ENCODE measurements around the gene SCT. TPM values are rescaled to one million over a fixed set of nuclear protein-coding genes. Genes with fewer than 3 reads are reported as not detected.

SCT gene
- total RNA-seq, 4 donors from 2014 or later = 12.6 TPM; not detected in 3

DNA sequence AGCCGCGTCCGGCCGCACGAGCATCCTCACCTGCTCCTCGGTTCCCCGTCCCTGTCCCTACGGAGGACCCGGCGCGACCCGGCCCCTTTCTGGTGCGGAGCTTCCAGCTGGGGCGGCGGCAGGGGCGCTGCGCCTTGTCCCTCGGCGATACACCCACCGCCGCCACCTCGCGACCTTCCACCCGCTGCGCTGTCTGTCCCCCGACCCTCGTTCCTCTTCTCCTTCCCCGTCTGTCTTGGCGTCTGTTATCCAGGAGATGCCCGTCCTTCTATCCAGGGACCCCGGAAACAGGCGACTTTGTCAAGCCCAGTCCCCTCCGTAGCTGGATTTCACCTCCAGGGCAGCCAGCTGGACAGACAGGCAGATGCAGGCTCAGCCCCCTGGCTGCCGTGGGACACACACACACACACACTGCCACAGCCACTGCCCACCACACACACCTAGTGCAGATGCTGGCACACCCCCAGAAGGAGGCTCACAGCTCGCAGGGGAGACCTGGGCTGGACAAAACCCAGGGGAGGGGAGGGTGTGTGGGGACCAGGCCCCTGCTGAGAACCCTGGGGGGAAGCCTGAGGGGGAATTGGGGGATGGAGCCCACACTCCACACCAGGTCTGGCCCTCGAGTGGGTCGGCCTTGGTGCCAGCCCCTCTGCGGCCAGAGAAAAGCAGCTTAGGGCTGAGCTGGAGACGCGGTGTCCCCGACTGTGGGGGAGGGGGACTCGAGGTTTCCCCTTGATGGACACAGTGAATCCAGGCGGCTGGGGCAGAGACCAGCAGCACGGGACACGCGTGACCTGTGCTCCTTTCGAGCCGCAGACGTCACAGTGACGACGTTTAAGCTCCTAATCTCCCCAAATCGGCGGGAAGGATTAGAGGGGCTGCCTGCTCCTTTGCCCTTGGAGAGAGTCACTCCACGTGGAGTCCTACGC lies 10.9 kb upstream of the SCT start:
- Histone ChIP-seq H3K27ac (no peak overlapping the region), H3K4me3 (peak overlapping the region in 2 of 4 donors; percentile 35 to 46), H3K9me3 (no peaks in the 10 kb centered on the region), H3K36me3 (no peaks in the 10 kb centered on the region), H3K27me3 (peaks cover 0 to 10% of the 10 kb centered on the region in 2 donors), H3K4me1 (peaks cover 0 to 20% (median 11%) of the 10 kb centered on the region in 4 donors)
- no peak for DNase-seq
- TF ChIP-seq, protein P1, sequence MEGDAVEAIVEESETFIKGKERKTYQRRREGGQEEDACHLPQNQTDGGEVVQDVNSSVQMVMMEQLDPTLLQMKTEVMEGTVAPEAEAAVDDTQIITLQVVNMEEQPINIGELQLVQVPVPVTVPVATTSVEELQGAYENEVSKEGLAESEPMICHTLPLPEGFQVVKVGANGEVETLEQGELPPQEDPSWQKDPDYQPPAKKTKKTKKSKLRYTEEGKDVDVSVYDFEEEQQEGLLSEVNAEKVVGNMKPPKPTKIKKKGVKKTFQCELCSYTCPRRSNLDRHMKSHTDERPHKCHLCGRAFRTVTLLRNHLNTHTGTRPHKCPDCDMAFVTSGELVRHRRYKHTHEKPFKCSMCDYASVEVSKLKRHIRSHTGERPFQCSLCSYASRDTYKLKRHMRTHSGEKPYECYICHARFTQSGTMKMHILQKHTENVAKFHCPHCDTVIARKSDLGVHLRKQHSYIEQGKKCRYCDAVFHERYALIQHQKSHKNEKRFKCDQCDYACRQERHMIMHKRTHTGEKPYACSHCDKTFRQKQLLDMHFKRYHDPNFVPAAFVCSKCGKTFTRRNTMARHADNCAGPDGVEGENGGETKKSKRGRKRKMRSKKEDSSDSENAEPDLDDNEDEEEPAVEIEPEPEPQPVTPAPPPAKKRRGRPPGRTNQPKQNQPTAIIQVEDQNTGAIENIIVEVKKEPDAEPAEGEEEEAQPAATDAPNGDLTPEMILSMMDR (IDR thresholded peaks at IDR 0.05) = no peak
- TF ChIP-seq POLR2A (IDR thresholded peaks at IDR 0.05) = no peak

- TF ChIP-seq, protein P1 (IDR thresholded peaks at IDR 0.05) = no peak
- no peak for TF ChIP-seq POLR2A (IDR thresholded peaks at IDR 0.05)
- H3K9me3 ChIP-seq = no peaks in the 10 kb centered on the region
- H3K27ac ChIP-seq = no peak overlapping the region
- no peaks in the 10 kb centered on the region for H3K36me3 ChIP-seq
- peaks cover 0 to 20% (median 11%) of the 10 kb centered on the region in 4 donors for H3K4me1 ChIP-seq
- H3K27me3 ChIP-seq = peaks cover 0 to 10% of the 10 kb centered on the region in 2 donors
- H3K4me3 ChIP-seq = peak overlapping the region in 3 of 4 donors; percentile 31 to 46 (median 35)
- no peak for DNase-seq
Observed at GRCh38 chr11:637333-637592, 10.3 kb upstream of the SCT start.

DNA sequence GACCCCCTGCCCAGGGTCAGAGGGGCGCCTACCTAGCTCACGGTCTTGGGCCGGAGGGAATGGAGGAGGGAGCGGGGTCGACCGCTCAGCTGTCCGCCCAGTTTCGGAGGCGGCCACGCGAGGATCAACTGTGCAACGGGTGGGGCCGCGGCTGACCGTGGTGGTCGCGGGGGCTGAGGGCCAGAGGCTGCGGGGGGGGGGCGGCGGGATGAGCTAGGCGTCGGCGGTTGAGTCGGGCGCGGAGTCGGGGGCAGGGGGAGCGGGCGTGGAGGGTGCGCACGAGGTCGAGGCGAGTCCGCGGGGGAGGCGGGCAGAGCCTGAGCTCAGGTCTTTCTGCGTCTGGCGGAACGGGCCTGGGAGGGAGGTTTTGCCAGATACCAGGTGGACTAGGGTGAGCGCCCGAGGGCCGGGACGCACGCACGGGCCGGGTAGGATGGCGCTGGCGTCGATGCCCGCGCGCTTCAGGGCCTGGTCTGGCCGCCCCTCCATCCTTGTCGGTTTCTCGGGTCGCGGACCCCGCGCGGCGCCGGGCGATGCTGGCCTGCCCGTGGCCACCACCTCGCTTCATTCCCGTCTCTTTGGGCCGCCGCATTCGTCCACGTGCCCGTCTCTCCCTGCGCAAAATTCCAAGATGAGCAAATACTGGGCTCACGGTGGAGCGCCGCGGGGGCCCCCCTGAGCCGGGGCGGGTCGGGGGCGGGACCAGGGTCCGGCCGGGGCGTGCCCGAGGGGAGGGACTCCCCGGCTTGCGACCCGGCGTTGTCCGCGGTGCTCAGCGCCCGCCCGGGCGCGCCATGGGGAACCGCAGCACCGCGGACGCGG lies 9.7 kb upstream of the SCT start, which contains the start of gene DRD4:
TSS of gene DRD4 (plus strand) at position 759 of the 822 bp plus-strand sequence. CDS start at position 795, 36 bp downstream.
- peaks cover 0 to 20% (median 11%) of the 10 kb centered on the region in 4 donors for H3K4me1 ChIP-seq
- DNase-seq = peak in 1 of 3 donors; percentile 56
- peak within 1 kb of the TSS in 3 of 4 donors; percentile 31 to 46 (median 35) for H3K4me3 ChIP-seq
- peaks cover 0 to 10% of the 10 kb centered on the region in 2 donors for H3K27me3 ChIP-seq
- no peaks in the 10 kb centered on the region for H3K9me3 ChIP-seq
- TF ChIP-seq, protein P1 (IDR thresholded peaks at IDR 0.05) = no peak
- TF ChIP-seq POLR2A (IDR thresholded peaks at IDR 0.05) = no peak
- no peaks in the 10 kb centered on the region for H3K36me3 ChIP-seq
- no peak within 1 kb of the TSS for H3K27ac ChIP-seq

DNA sequence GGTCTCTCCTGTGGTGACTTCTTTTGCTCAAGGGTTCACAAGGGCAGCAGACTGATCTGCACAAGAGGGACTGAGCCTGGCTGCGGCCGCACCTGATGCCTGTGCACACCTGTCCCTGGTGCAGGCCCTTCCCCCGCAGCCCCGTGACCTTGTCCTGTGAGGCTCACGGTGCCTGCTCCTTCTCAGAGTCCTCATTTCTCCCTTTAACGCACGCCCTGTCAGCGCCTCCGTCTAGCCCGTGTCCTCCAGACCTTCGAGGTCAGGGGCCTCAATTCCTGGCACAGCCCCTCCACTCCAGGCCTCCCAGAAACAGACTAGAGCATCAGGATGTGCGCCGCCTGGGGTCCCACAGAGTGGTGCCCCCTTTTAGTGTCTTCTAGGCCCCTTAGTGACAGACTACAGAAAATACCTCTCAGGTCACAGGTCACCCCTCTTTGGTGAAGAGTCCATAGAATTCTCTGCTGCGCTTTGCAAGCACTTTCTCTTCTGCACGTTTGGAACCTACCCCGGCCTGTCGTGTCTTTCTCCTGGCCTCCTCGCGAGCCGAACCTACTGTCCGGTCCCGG lies 9.0 kb upstream of the SCT start:
- H3K9me3 ChIP-seq = no peaks in the 10 kb centered on the region
- TF ChIP-seq, protein P1 (IDR thresholded peaks at IDR 0.05) = no peak
- no peak for TF ChIP-seq POLR2A (IDR thresholded peaks at IDR 0.05)
- H3K27ac ChIP-seq = no peak overlapping the region
- no peaks in the 10 kb centered on the region for H3K36me3 ChIP-seq
- DNase-seq = peak in 1 of 3 donors; percentile 26
- H3K27me3 ChIP-seq = peaks cover 0 to 10% of the 10 kb centered on the region in 2 donors
- H3K4me3 ChIP-seq = no peak overlapping the region
- H3K4me1 ChIP-seq = peaks cover 0 to 20% (median 11%) of the 10 kb centered on the region in 4 donors

GRCh38 chr11:630871-631270 lies 3.9 kb upstream of the SCT start:
- Histone ChIP-seq H3K4me1 (peaks cover 5 to 10% (median 8%) of the 10 kb centered on the region in 4 donors), H3K27ac (no peak overlapping the region)
- TF ChIP-seq, protein P1 (IDR thresholded peaks at IDR 0.05) = no peak
- no peak for TF ChIP-seq POLR2A (IDR thresholded peaks at IDR 0.05)

More at GRCh38 chr11:630871-631270, 3.9 kb upstream of the SCT start:
- Histone ChIP-seq H3K27me3 (no peaks in the 10 kb centered on the region), H3K9me3 (no peaks in the 10 kb centered on the region), H3K4me3 (no peak overlapping the region), H3K36me3 (no peaks in the 10 kb centered on the region)
- no peak for DNase-seq

Data from Peyer's patch (tissue), 4 donors.